B cell (primary cell): ENCODE measurements around the gene GPC5. TPM values are rescaled to one million over a fixed set of nuclear protein-coding genes. Genes with fewer than 3 reads are reported as not detected.

Experiments used
- ATAC-seq: fragments of 200-7000 bp; cut with Tn5 transposase; one replicate; pipeline ENCODE4 v1.10.0; 2021; ENCODE audit warnings: low read depth, mild to moderate bottlenecking, moderate number of reproducible peaks, moderate library complexity
- CTCF ChIA-PET: fragments of 350-600 bp; sonication (Branson Sonifier 250); formaldehyde crosslinking; loops from one replicate; lab custom pipeline; 2021; ENCODE audit warnings: antibody characterized with exemption, inconsistent platforms; lab: Charles Lee
- POLR2A ChIA-PET: fragments of 350-600 bp; sonication (Branson Sonifier 250); formaldehyde crosslinking; loops from one replicate; lab custom pipeline; 2021; ENCODE audit warnings: antibody characterized with exemption; lab: Charles Lee
- DNase-seq: peaks from one replicate; pipeline ENCODE4 v3.0.0; 2013
- H2AFZ ChIP-seq: 2 replicates; pipeline ENCODE4 v1.6.1; 2012; ENCODE audit warnings: mild to moderate bottlenecking, low read depth, low read length; ENCODE audit not compliant: insufficient read depth, poor library complexity, severe bottlenecking
- H3K27ac ChIP-seq, 2 donors: 1 replicate in 1 of 2; 2 replicates in 1 of 2; pipeline ENCODE4 v1.5.1; 2012 to 2013; ENCODE audit warnings: low read length in 2 of 2, mild to moderate bottlenecking in 2 of 2, moderate library complexity in 1 of 2
- H3K27me3 ChIP-seq, 4 experiments: fragments of 200-600 bp in 1 of 4; sonication (generic) in 1 of 4; replicated peaks in 1 of 4; 1 replicate in 2 of 4; 2 replicates in 2 of 4; pipeline versions ENCODE4 v1.6.1 to v1.7.0; 2013 to 2016; ENCODE audit warnings: low read length in 3 of 4, mild to moderate bottlenecking in 2 of 4, mixed read lengths in 1 of 4, moderate library complexity in 1 of 4; ENCODE audit not compliant: insufficient read depth in 4 of 4, control insufficient read depth in 3 of 4; ENCODE audit errors: control extremely low read depth in 1 of 4
- H3K36me3 ChIP-seq, 2 experiments: replicated peaks in 1 of 2; 1 replicate in 1 of 2; 2 replicates in 1 of 2; pipeline versions ENCODE4 v1.6.1 to v1.7.1; 2013; ENCODE audit warnings: low read length in 1 of 2; ENCODE audit not compliant: insufficient read depth in 2 of 2, control insufficient read depth in 1 of 2; ENCODE audit errors: control extremely low read depth in 1 of 2, extremely low read depth in 1 of 2
- H3K4me1 ChIP-seq, 2 donors: fragments of 200-600 bp in 1 of 2; sonication (generic) in 1 of 2; 1 replicate in 1 of 2; 2 replicates in 1 of 2; pipeline versions ENCODE4 v1.5.1 to v1.6.1; 2013 to 2017; ENCODE audit warnings: low read length in 2 of 2; ENCODE audit not compliant: control insufficient read depth in 2 of 2, insufficient read depth in 2 of 2
- H3K4me2 ChIP-seq: replicated peaks from 2 replicates; pipeline ENCODE3; 2012; ENCODE audit warnings: mild to moderate bottlenecking, low read depth, low read length; ENCODE audit not compliant: poor library complexity, severe bottlenecking
- H3K4me3 ChIP-seq, 5 experiments: fragments of 200-600 bp in 1 of 5; sonication (generic) in 1 of 5; 1 replicate in 3 of 5; 2 replicates in 2 of 5; pipeline versions ENCODE4 v1.5.1 to v1.7.0; 2011 to 2016; ENCODE audit warnings: low read length in 4 of 5, mild to moderate bottlenecking in 4 of 5, low read depth in 2 of 5, control low read depth in 1 of 5, moderate library complexity in 1 of 5; ENCODE audit not compliant: insufficient read depth in 1 of 5; ENCODE audit errors: control extremely low read depth in 1 of 5, extremely low read depth in 1 of 5
- H3K79me2 ChIP-seq: fragments of 200-600 bp; sonication (generic); one replicate; pipeline ENCODE4 v1.6.0; 2016; ENCODE audit warnings: low read length; ENCODE audit not compliant: control insufficient read depth, insufficient read depth
- H3K9ac ChIP-seq: fragments of 200-600 bp; sonication (generic); 2 replicates; pipeline ENCODE4 v1.6.1; 2017; ENCODE audit warnings: mild to moderate bottlenecking, low read length, moderate library complexity
- H3K9me3 ChIP-seq, 3 donors: one replicate each; pipeline versions ENCODE4 v1.6.1 to v1.7.1; 2013; ENCODE audit warnings: low read length in 2 of 3; ENCODE audit not compliant: control insufficient read depth in 2 of 3, insufficient read depth in 1 of 3; ENCODE audit errors: control extremely low read depth in 1 of 3
- H4K20me1 ChIP-seq: 2 replicates; pipeline ENCODE4 v1.6.0; 2012; ENCODE audit warnings: mild to moderate bottlenecking, low read length; ENCODE audit not compliant: insufficient read depth, control insufficient read depth, poor library complexity, severe bottlenecking
- H3K27ac Mint-ChIP-seq: one replicate; pipeline ENCODE4 v1.8.0; 2021; ENCODE audit warnings: mixed read lengths
- H3K27me3 Mint-ChIP-seq: one replicate; pipeline ENCODE4 v1.8.0; 2021; ENCODE audit warnings: mixed read lengths
- H3K4me1 Mint-ChIP-seq: one replicate; pipeline ENCODE4 v1.8.0; 2021; ENCODE audit warnings: mixed read lengths
- H3K4me3 Mint-ChIP-seq: one replicate; pipeline ENCODE4 v1.8.0; 2021; ENCODE audit warnings: mixed read lengths
- H3K9me3 Mint-ChIP-seq: one replicate; pipeline ENCODE4 v1.8.0; 2022; ENCODE audit warnings: mixed read lengths; ENCODE audit not compliant: insufficient read depth
- CTCF ChIP-seq: fragments of 200-600 bp; IDR thresholded peaks from one replicate; pipeline ENCODE4 v1.8.0; 2022; ENCODE audit warnings: antibody characterized with exemption, mild to moderate bottlenecking
- EZH2 ChIP-seq: IDR thresholded peaks from 2 replicates; pipeline ENCODE4 v1.6.1; 2012; ENCODE audit warnings: borderline replicate concordance, low read depth, mild to moderate bottlenecking, moderate library complexity, low read length; ENCODE audit not compliant: insufficient read depth, poor library complexity, severe bottlenecking
- WGBS: methylation state at CpG from one replicate; pipeline ENCODE4 v1.1.5; 2013; ENCODE audit warnings: missing lambda C conversion rate; ENCODE audit not compliant: insufficient coverage; 5-methylcytosine and 5-hydroxymethylcytosine counted together
- intact Hi-C: fragments of 100-400 bp; cut with micrococcal nuclease; formaldehyde crosslinking; loops from one replicate; pipeline ENCODE4 v1.10.0; 2022
- polyA plus RNA-seq: library from polyadenylated mRNA; depleted of rRNA; stranded (reverse); fragments of >200 nt; gene quantifications from 2 replicates; pipeline ENCODE4 v1.2.3, GENCODE V29; 2012
- total RNA-seq, 2 donors: library from RNA; stranded (reverse); fragments of 120-200 nt in 1 of 2; gene quantifications; 1 replicate in 1 of 2; 2 replicates in 1 of 2; pipeline versions ENCODE4 v1.2.3 to v1.2.4, GENCODE V29; 2013 to 2022

Gene GPC5
- total and polyA plus RNA-seq, 2 donors (not counting 1 experiment from before 2014, with no cell fraction given): 0.15 to 0.30 TPM

- H3K79me2 ChIP-seq: no peaks in the 10 kb centered on the region
- intact Hi-C loops: no loop called here
- H2AFZ ChIP-seq: no peak overlapping the region
- H3K9me3 Mint-ChIP-seq: no peaks in the 10 kb centered on the region
- no peaks in the 10 kb centered on the region for H3K4me1 Mint-ChIP-seq
- H3K4me3 ChIP-seq: no peak overlapping the region
- no peaks in the 10 kb centered on the region for H3K9me3 ChIP-seq
- no peak overlapping the region for H3K4me3 Mint-ChIP-seq
- no peaks in the 10 kb centered on the region for H3K27me3 ChIP-seq
- ChIA-PET CTCF (no interaction called here), POLR2A (no interaction called here)
- TF ChIP-seq EZH2 (no peak), CTCF (no peak)
- H3K27ac ChIP-seq: no peak overlapping the region
- H3K27ac Mint-ChIP-seq: no peak overlapping the region
- DNase-seq: no peak
- H3K36me3 ChIP-seq: no peaks in the 10 kb centered on the region
- no peak overlapping the region for H3K4me2 ChIP-seq
- no peak overlapping the region for H3K9ac ChIP-seq
- ATAC-seq: no peak
- H3K27me3 Mint-ChIP-seq: no peaks in the 10 kb centered on the region
- H4K20me1 ChIP-seq: no peaks in the 10 kb centered on the region
- H3K4me1 ChIP-seq: no peaks in the 10 kb centered on the region
These were observed 249.6 kb downstream of the GPC5 start for GRCh38 chr13:91648012-91648411.

- Mint-ChIP-seq H3K9me3 (no peaks in the 10 kb centered on the region), H3K4me3 (no peak overlapping the region), H3K27me3 (no peaks in the 10 kb centered on the region), H3K27ac (no peak overlapping the region), H3K4me1 (no peaks in the 10 kb centered on the region)
- WGBS: 93% methylated on average over 2 of the region's 2 CpGs
- Histone ChIP-seq H3K4me2 (no peak overlapping the region), H3K27me3 (no peaks in the 10 kb centered on the region), H3K79me2 (no peaks in the 10 kb centered on the region), H3K4me1 (no peaks in the 10 kb centered on the region), H2AFZ (no peak overlapping the region), H3K27ac (no peak overlapping the region), H3K36me3 (no peaks in the 10 kb centered on the region), H3K9me3 (no peaks in the 10 kb centered on the region), H3K4me3 (no peak overlapping the region), H4K20me1 (no peaks in the 10 kb centered on the region), H3K9ac (no peak overlapping the region)
- no peak for ATAC-seq
- intact Hi-C loops: no loop called here
- TF ChIP-seq CTCF (no peak), EZH2 (no peak)
- no peak for DNase-seq
- POLR2A ChIA-PET: no interaction called here
- CTCF ChIA-PET: no interaction called here
These were observed 251.0 kb downstream of the GPC5 start for GRCh38 chr13:91649456-91649855.
